Activated CD4-positive, alpha-beta T cell treated with anti-CD3 and anti-CD28 coated beads, Interleukin-2, amount 50 U/mL, for 1 hour (primary cell): ENCODE results near the gene KRTAP4-5.
"Not testable (repeated sequence)": the region's sequence is repeated elsewhere in the genome, so short reads cannot be mapped to it uniquely, and the experiment has no call there.

ENCODE experiments used
- DNase-seq: peaks from one replicate; pipeline ENCODE4 v3.0.0-alpha.2; 2020

KRTAP4-5 gene

DNA sequence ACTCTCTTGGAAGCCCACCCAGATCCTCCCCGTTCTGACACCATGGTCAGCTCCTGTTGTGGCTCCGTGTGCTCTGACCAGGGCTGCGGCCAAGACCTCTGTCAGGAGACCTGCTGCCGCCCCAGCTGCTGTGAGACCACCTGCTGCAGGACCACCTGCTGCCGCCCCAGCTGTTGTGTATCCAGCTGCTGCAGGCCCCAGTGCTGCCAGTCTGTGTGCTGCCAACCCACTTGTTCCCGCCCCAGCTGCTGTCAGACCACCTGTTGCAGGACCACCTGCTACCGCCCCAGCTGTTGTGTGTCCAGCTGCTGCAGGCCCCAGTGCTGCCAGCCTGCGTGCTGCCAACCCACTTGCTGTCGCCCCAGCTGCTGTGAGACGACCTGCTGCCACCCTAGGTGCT lies 44.3 kb downstream of the KRTAP4-5 start, which contains the start of gene KRTAP4-9:
KRTAP4-9 (plus strand) TSS at position 43 of the 400 bp plus-strand sequence; CDS start at position 43, 0 bp downstream.
- not testable (repeated sequence) for DNase-seq

DNA sequence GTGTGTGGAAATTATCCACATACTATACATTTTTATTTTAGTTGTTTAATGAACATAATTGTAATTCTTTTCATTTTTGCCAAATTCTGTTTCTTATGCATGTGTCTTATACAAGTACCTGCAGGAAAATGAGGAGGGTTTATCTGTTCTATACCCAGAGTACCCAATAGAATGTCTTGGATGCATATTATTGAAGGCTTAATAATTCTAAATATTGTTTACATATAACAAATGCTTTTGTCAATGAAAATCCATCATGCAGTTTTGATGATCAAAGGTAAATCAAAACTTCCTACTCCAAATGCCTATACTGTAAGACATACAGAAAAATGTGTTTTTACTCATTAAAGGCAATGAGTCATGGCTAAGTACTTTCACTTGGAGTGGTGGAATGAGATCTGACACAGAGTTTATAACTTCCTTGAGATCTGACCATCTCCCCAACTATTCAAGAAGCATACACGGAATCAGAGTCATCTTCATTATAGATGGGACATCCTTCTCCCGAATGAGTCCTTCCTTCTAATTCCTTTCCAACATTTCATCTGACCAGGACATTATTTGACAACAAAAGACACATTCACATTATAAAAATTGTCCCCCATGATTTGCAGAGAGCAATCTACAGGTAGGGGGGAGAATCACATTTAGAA lies 45.1 kb downstream of the KRTAP4-5 start:
- DNase-seq: not testable (repeated sequence)

DNA sequence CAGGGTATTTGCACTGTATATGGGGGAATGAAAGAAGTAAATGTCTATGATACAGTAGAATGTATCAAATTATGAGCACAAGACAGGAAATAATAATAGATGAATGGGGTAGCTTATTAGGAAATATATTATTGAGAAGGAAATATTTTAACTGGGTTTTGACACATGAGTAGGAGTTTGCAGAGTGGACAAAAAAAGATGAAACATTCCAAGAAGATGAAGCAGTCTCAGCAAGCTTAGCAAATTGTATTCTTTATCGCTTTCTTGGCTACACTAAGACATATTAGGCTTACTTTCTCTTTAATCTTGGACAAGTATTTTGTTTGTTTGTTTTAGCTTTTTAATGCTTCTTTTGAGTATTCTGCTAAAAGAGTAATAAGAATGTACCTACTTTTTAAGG lies 45.7 kb downstream of the KRTAP4-5 start:
- DNase-seq: no peak

DNA sequence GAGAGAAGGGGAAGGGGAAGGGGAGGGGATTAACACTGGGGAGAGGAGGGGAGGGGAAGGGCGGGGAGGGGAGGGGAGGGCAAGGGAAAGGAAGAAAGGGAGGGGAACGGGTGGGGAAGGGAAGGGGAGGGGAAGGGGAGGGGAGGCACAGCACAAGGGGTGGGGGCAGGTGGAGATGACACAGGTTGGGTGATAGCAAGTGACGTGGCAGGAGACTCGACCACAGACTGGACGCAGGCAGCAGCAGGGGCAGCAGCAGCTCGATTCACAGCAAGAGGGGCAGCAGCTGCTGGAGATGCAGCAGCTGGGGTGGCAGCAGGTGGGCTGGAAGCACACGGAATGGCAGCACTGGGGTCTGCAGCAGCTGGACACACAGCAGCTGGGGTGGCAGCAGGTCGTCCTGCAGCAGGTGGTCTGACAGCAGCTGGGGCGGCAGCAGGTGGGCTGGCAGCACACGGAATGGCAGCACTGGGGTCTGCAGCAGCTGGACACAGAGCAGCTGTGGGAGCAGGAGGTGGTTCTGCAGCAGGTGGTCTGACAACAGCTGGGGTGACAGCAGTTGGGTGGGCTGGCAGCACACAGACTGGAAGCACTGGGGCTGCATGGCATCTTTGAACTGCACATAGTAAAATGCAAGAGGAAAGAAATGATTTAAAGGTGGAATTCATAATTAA lies 47.9 kb downstream of the KRTAP4-5 start, which contains the start of gene KRTAP4-16:
KRTAP4-16 (minus strand) TSS at position 624 of the 674 bp plus-strand sequence; CDS start at position 624, 0 bp downstream.
- no peak for DNase-seq

DNA sequence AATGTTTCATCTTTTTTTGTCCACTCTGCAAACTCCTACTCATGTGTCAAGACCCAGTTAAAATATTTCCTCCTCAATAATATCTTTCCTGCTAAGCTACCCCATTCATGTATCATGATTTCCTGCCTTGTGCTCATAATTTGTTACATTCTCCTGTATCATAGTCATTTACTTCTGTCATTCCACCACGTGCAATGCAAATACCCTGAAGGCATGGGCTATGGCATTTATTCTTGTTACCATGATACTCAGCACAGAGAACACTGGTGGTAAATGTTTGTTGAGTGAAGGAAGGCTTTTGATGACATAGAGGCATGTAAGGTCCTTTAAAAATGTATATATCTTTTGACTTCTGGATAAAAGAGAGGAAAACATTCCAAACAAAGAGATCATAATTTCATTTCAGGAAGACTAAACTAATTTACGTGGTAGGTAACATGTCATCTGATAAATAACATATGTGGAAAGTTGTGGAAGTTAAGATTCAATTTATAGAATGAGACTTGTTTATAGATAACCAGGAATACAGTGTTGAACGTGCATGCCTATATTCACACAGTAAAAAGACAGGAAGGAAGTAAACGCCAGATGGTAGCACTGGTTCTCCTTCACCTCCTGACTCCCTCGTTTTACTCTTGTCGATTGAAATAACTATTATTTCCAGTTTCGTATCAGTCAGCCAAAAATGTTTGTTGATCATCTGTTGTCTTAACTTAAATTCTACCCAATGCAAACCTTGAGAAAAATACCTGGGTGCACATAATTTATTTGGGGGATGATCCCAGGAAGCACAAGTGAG lies 49.7 kb downstream of the KRTAP4-5 start:
- DNase-seq: not testable (repeated sequence)
